Fibroblast of lung (primary cell): ENCODE data around the gene NCR2. TPM values are rescaled to one million over a fixed set of nuclear protein-coding genes. Genes with fewer than 3 reads are reported as not detected.
A peak's percentile ranks its signal among the peaks of the same experiment; 100 is the strongest.

Experiments
- DNase-seq, 2 donors: peaks; one replicate each; pipeline versions ENCODE4 v3.0.0 to v3.0.0-alpha.2; 2010; ENCODE audit warnings: low read depth in 2 of 2
- H2AFZ ChIP-seq: 2 replicates; pipeline ENCODE4 v1.5.1; 2012; ENCODE audit warnings: low read length, control low read depth, inconsistent platforms
- H3K27ac ChIP-seq: 2 replicates; pipeline ENCODE4 v1.5.1; 2011; ENCODE audit warnings: low read length, control low read depth; ENCODE audit not compliant: insufficient read depth
- H3K27me3 ChIP-seq: 2 replicates; pipeline ENCODE4 v1.5.1; 2011; ENCODE audit warnings: mild to moderate bottlenecking, low read length; ENCODE audit not compliant: control insufficient read depth, insufficient read depth
- H3K36me3 ChIP-seq: 2 replicates; pipeline ENCODE4 v1.5.1; 2011; ENCODE audit warnings: low read length; ENCODE audit not compliant: control insufficient read depth, insufficient read depth
- H3K4me1 ChIP-seq: 2 replicates; pipeline ENCODE4 v1.5.1; 2011; ENCODE audit warnings: low read length; ENCODE audit not compliant: control insufficient read depth, insufficient read depth; ENCODE audit errors: extremely low read depth
- H3K4me2 ChIP-seq: 2 replicates; pipeline ENCODE4 v1.5.1; 2011; ENCODE audit warnings: low read length, control low read depth; ENCODE audit not compliant: insufficient read depth; ENCODE audit errors: extremely low read depth
- H3K4me3 ChIP-seq, 4 experiments: fragments of 200-600 bp in 1 of 4; sonication (generic) in 1 of 4; replicated peaks in 1 of 4; 2 replicates each; pipeline ENCODE4 v1.5.1; 2011 to 2016; ENCODE audit warnings: low read length in 4 of 4, low read depth in 3 of 4, mild to moderate bottlenecking in 3 of 4, control low read depth in 2 of 4, inconsistent platforms in 1 of 4, mixed read lengths in 1 of 4; ENCODE audit not compliant: insufficient read depth in 1 of 4; ENCODE audit errors: control extremely low read depth in 1 of 4
- H3K79me2 ChIP-seq: 2 replicates; pipeline ENCODE4 v1.5.1; 2012; ENCODE audit warnings: mild to moderate bottlenecking, low read length, inconsistent platforms; ENCODE audit not compliant: control insufficient read depth, insufficient read depth
- H3K9ac ChIP-seq: 2 replicates; pipeline ENCODE4 v1.5.1; 2011; ENCODE audit warnings: mild to moderate bottlenecking, low read length, control low read depth; ENCODE audit not compliant: insufficient read depth
- H3K9me3 ChIP-seq: 2 replicates; pipeline ENCODE4 v1.5.1; 2012; ENCODE audit warnings: low read depth, low read length; ENCODE audit not compliant: control insufficient read depth, insufficient read depth
- H4K20me1 ChIP-seq: 2 replicates; pipeline ENCODE4 v1.5.1; 2011; ENCODE audit warnings: low read length; ENCODE audit not compliant: control insufficient read depth, insufficient read depth; ENCODE audit errors: extremely low read depth
- EZH2 ChIP-seq: IDR thresholded peaks from 2 replicates; pipeline ENCODE4 v1.5.1; 2012; ENCODE audit warnings: low read length, control low read depth, mild to moderate bottlenecking; ENCODE audit errors: missing control alignments
- polyA plus RNA-seq, 2 donors: library from polyadenylated mRNA; depleted of rRNA in 1 of 2; stranded (reverse) in 1 of 2; unstranded in 1 of 2; fragments of >200 nt; gene quantifications; 2 replicates each; pipeline ENCODE4 v1.2.1, GENCODE V29; 2011 to 2012; ENCODE audit warnings: missing spikeins in 1 of 2
- total RNA-seq: library from RNA; depleted of rRNA; stranded (reverse); fragments of >200 nt; gene quantifications from 2 replicates; pipeline ENCODE4 v1.2.1, GENCODE V29; 2014
- TF ChIP-seq, protein P1 (sequence below), 2 donors: IDR thresholded peaks in 1 of 2; conservative IDR thresholded peaks in 1 of 2; 1 replicate in 1 of 2; 2 replicates in 1 of 2; pipeline ENCODE4 v1.5.1; 2011 to 2012; ENCODE audit warnings: low read length in 2 of 2, control low read depth in 1 of 2, inconsistent platforms in 1 of 2, low read depth in 1 of 2, mild to moderate bottlenecking in 1 of 2

The NCR2 gene
- total and polyA plus RNA-seq, 2 donors (not counting 1 experiment from before 2014, with no cell fraction given): not detected

DNA sequence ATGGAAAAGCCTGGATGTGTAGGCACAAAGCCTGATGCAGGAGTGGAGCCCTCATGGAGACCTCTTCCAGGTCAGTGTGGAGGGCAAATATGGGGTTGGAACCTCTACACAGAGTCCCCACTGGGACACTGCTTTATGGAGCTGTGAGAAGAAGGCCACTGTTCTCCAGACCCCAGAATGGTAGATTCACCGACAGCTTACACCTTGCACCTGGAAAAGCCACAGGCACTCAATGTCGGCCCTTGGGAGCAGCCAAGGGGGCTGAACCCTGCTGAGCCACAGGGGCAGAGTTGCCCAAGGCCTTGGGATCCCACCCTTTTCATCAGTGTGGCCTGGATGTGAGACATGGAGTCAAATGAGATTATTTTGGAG lies 24.9 kb downstream of the NCR2 start:
- Histone ChIP-seq H3K36me3 (no peaks in the 10 kb centered on the region), H3K4me2 (no peak overlapping the region), H3K27me3 (no peaks in the 10 kb centered on the region), H3K9ac (no peak overlapping the region), H3K4me3 (no peak overlapping the region), H2AFZ (no peak overlapping the region), H3K4me1 (no peaks in the 10 kb centered on the region), H3K79me2 (no peaks in the 10 kb centered on the region), H4K20me1 (no peaks in the 10 kb centered on the region), H3K27ac (no peak overlapping the region), H3K9me3 (no peaks in the 10 kb centered on the region)
- no peak for DNase-seq
- TF ChIP-seq EZH2: no peak

DNA sequence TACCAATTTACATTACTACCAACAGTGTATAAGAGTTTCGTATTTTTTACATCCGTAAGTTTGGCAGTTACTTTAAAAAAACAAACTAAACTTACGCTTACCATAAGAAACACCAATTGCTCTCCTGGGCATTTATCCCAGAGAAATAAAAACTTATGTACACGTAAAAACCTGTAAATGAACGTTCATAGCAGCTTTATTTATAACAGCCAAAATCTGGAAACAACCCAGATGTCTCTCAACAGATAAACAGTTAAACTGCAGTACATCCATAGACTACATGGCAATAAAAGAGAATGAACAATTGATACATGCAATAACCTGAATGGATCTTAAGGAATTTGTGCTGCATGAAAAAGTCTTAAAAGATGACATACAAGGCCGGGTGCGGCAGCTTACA lies 30.7 kb downstream of the NCR2 start:
- Histone ChIP-seq H3K27ac (no peak overlapping the region), H3K9ac (no peak overlapping the region), H3K4me2 (no peak overlapping the region), H3K9me3 (no peaks in the 10 kb centered on the region), H3K4me3 (no peak overlapping the region), H3K4me1 (no peaks in the 10 kb centered on the region), H2AFZ (no peak overlapping the region), H3K36me3 (no peaks in the 10 kb centered on the region), H3K79me2 (no peaks in the 10 kb centered on the region), H4K20me1 (no peaks in the 10 kb centered on the region), H3K27me3 (peaks cover 9% of the 10 kb centered on the region)
- no peak for DNase-seq
- TF ChIP-seq EZH2: no peak
- TF ChIP-seq, protein P1, sequence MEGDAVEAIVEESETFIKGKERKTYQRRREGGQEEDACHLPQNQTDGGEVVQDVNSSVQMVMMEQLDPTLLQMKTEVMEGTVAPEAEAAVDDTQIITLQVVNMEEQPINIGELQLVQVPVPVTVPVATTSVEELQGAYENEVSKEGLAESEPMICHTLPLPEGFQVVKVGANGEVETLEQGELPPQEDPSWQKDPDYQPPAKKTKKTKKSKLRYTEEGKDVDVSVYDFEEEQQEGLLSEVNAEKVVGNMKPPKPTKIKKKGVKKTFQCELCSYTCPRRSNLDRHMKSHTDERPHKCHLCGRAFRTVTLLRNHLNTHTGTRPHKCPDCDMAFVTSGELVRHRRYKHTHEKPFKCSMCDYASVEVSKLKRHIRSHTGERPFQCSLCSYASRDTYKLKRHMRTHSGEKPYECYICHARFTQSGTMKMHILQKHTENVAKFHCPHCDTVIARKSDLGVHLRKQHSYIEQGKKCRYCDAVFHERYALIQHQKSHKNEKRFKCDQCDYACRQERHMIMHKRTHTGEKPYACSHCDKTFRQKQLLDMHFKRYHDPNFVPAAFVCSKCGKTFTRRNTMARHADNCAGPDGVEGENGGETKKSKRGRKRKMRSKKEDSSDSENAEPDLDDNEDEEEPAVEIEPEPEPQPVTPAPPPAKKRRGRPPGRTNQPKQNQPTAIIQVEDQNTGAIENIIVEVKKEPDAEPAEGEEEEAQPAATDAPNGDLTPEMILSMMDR (conservative IDR thresholded peaks at IDR 0.05 in 1 of 2, IDR thresholded peaks at IDR 0.05 in 1 of 2; ENCODE audit: low read depth in 1 of 2, low read length in 2 of 2): no peak

GRCh38 chr6:41367061-41367460 lies 31.7 kb downstream of the NCR2 start:
- DNase-seq: no peak
- H3K79me2 ChIP-seq: no peaks in the 10 kb centered on the region
- H3K4me1 ChIP-seq: no peaks in the 10 kb centered on the region
- H3K27ac ChIP-seq: no peak overlapping the region
- H3K4me2 ChIP-seq: no peak overlapping the region
- H3K27me3 ChIP-seq: peaks cover 15% of the 10 kb centered on the region
- H3K9ac ChIP-seq: no peak overlapping the region
- TF ChIP-seq, protein P1 (conservative IDR thresholded peaks at IDR 0.05 in 1 of 2, IDR thresholded peaks at IDR 0.05 in 1 of 2; ENCODE audit: low read depth in 1 of 2, low read length in 2 of 2): no peak
- TF ChIP-seq EZH2: no peak
- no peak overlapping the region for H3K4me3 ChIP-seq
- no peaks in the 10 kb centered on the region for H3K36me3 ChIP-seq
- no peaks in the 10 kb centered on the region for H4K20me1 ChIP-seq
- H3K9me3 ChIP-seq: no peaks in the 10 kb centered on the region
- H2AFZ ChIP-seq: no peak overlapping the region

DNA sequence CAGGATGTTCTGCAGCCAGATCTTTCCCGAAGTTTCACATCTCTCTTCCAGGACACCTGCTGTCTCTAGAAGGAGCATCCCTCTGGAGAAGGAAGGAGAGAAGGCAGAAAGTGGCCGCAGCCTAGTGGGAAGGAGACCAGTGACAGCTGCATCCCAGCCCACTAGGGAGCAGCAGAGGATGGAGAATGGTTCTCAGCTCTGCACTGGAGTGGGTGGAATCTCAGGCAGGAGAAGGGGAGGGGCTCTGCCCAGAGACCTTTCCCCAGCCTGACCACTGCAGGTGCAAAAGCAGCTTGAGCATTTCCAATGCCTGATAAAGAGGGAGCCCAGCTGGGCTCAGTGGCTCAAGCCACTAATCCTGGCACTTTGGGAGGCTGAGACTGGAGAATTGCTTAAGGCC lies 32.3 kb downstream of the NCR2 start:
- DNase-seq: peak; percentile 42 to 51
- Histone ChIP-seq H3K27ac (no peak overlapping the region), H3K9ac (no peak overlapping the region), H3K27me3 (peaks cover 21% of the 10 kb centered on the region), H3K36me3 (no peaks in the 10 kb centered on the region), H3K9me3 (no peaks in the 10 kb centered on the region), H2AFZ (no peak overlapping the region), H3K4me2 (no peak overlapping the region), H4K20me1 (no peaks in the 10 kb centered on the region), H3K4me3 (no peak overlapping the region), H3K79me2 (no peaks in the 10 kb centered on the region), H3K4me1 (no peaks in the 10 kb centered on the region)
- TF ChIP-seq, protein P1 (conservative IDR thresholded peaks at IDR 0.05 in 1 of 2, IDR thresholded peaks at IDR 0.05 in 1 of 2; ENCODE audit: low read depth in 1 of 2, low read length in 2 of 2): peak; percentile 50 to 82
- TF ChIP-seq EZH2: no peak
